ENCODE measurements around the gene DEPDC5. TPM values are rescaled to one million over a fixed set of nuclear protein-coding genes. Genes with fewer than 3 reads are reported as not detected.

Gene DEPDC5
- total RNA-seq, 1 experiment from 2014 or later: 13.7 TPM

- DNase-seq: no peak
- no peaks in the 10 kb centered on the region for H3K36me3 ChIP-seq (replicated peaks; ENCODE audit: control insufficient read depth, insufficient read depth, low read length)
- H3K27me3 ChIP-seq (ENCODE audit: control insufficient read depth, insufficient read depth, low read length): no peaks in the 10 kb centered on the region
- no peak overlapping the region for H3K4me3 ChIP-seq (ENCODE audit: insufficient read depth, low read depth, low read length)
Observed at GRCh38 chr22:31933816-31934482, 180.1 kb downstream of the DEPDC5 start.

- DNase-seq: no peak
- Histone ChIP-seq H3K4me3 (ENCODE audit: insufficient read depth, low read depth, low read length) (no peak overlapping the region), H3K36me3 (replicated peaks; ENCODE audit: control insufficient read depth, insufficient read depth, low read length) (no peaks in the 10 kb centered on the region), H3K27me3 (ENCODE audit: control insufficient read depth, insufficient read depth, low read length) (no peaks in the 10 kb centered on the region)
Observed at GRCh38 chr22:31935961-31936635, 182.3 kb downstream of the DEPDC5 start.

GRCh38 chr22:31937341-31937740, 183.5 kb downstream of the DEPDC5 start:
- DNase-seq: no peak
- Histone ChIP-seq H3K36me3 (replicated peaks; ENCODE audit: control insufficient read depth, insufficient read depth, low read length) (no peaks in the 10 kb centered on the region), H3K27me3 (ENCODE audit: control insufficient read depth, insufficient read depth, low read length) (no peaks in the 10 kb centered on the region), H3K4me3 (ENCODE audit: insufficient read depth, low read depth, low read length) (no peak overlapping the region)

DNA sequence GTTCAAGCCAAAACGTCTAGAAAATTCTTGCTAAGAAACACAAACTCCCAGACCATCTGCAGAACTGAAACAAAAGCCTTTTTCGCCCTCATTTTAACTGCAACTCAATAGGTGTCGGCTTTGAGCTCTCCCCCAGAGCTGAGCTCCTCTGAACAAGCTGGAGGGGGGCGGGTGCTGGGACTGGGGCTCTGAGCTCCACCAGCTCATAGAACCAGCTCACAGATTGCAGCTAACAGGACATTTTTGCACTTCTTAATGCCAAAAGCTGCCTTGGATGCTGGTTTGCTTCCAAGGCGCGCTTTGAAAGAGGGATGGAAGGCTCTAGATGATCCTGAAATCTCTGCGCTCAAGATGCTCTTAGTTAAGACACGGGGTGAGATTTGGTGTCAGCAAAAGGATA, 184.5 kb downstream of the DEPDC5 start:
- no peaks in the 10 kb centered on the region for H3K36me3 ChIP-seq (replicated peaks; ENCODE audit: control insufficient read depth, insufficient read depth, low read length)
- DNase-seq: no peak
- no peak overlapping the region for H3K4me3 ChIP-seq (ENCODE audit: insufficient read depth, low read depth, low read length)
- no peaks in the 10 kb centered on the region for H3K27me3 ChIP-seq (ENCODE audit: control insufficient read depth, insufficient read depth, low read length)

DNA sequence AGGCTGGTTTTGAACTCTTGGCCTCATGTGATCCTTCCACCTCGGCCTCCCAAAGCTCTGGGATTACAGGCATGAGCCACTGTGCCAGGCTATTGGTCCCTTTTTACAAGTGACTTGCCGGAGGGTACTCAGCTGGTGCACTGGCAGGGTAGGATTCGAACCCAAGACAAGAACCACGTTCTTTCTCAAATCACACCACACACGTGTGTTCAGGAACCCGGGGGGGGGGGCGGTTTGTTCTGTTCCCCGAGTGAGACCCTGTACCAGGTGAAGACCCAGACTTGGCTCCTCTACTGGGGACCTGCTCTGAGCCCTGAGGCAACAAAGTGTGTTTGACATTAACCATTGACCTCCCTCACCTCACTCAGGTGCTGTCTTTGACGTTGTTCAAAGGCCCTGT, 186.7 kb downstream of the DEPDC5 start:
- no peak for DNase-seq

GRCh38 chr22:31942091-31942490, 188.3 kb downstream of the DEPDC5 start:
- Histone ChIP-seq H3K27me3 (ENCODE audit: control insufficient read depth, insufficient read depth, low read length) (no peaks in the 10 kb centered on the region), H3K36me3 (replicated peaks; ENCODE audit: control insufficient read depth, insufficient read depth, low read length) (peaks cover 1% of the 10 kb centered on the region; the same call in 1 of the 2 replicates), H3K4me3 (ENCODE audit: insufficient read depth, low read depth, low read length) (no peak overlapping the region)
- DNase-seq: no peak

More for the DNA sequence above, 186.7 kb downstream of the DEPDC5 start:
- Histone ChIP-seq H3K36me3 (replicated peaks; ENCODE audit: control insufficient read depth, insufficient read depth, low read length) (no peaks in the 10 kb centered on the region), H3K4me3 (ENCODE audit: insufficient read depth, low read depth, low read length) (no peak overlapping the region), H3K27me3 (ENCODE audit: control insufficient read depth, insufficient read depth, low read length) (no peaks in the 10 kb centered on the region)

GRCh38 chr22:31943206-31943977, 189.6 kb downstream of the DEPDC5 start:
- no peaks in the 10 kb centered on the region for H3K27me3 ChIP-seq (ENCODE audit: control insufficient read depth, insufficient read depth, low read length)
- H3K4me3 ChIP-seq (ENCODE audit: insufficient read depth, low read depth, low read length): peak overlapping the region; percentile 51
- peak; percentile 36 for DNase-seq
- H3K36me3 ChIP-seq (replicated peaks; ENCODE audit: control insufficient read depth, insufficient read depth, low read length): peaks cover 3% of the 10 kb centered on the region

DNA sequence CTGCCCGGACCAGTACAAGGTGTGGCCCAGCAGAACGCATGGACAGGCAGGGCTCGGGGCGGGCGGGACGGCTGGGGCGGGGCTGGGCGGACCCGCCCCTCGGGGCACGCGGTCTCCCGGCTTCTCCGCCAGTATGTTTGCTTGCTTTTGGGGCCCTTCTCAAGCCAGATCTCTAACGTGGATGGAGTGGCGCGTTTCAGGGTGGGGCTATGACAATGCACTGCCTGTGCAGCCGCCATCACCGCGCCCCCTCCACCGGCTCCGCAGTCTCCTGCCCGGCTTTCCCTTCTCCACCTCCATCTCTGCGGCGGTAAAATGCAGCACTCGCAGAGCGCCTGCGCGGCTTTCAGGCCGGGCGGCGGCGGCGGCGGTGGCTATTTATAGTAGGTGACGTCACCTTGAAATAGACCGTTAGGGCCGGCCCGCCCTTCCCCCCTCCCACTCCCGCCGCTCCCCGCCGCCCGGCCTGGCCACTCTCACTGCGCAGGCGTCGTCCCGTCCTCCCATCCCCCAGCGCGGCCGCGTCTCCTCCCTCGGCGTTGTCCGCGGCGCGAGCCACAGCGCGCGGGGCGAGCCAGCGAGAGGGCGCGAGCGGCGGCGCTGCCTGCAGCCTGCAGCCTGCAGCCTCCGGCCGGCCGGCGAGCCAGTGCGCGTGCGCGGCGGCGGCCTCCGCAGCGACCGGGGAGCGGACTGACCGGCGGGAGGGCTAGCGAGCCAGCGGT, 190.3 kb downstream of the DEPDC5 start, which contains the start of gene YWHAH:
Gene YWHAH (plus strand): TSS at position 558 of the 722 bp plus-strand sequence. CDS start 199 bp downstream, outside the sequence.
- peaks cover 3% of the 10 kb centered on the region for H3K36me3 ChIP-seq (replicated peaks; ENCODE audit: control insufficient read depth, insufficient read depth, low read length)
- peak; percentile 99 for DNase-seq
- no peaks in the 10 kb centered on the region for H3K27me3 ChIP-seq (ENCODE audit: control insufficient read depth, insufficient read depth, low read length)
- peak within 1 kb of the TSS; percentile 84 for H3K4me3 ChIP-seq (ENCODE audit: insufficient read depth, low read depth, low read length)

DNA sequence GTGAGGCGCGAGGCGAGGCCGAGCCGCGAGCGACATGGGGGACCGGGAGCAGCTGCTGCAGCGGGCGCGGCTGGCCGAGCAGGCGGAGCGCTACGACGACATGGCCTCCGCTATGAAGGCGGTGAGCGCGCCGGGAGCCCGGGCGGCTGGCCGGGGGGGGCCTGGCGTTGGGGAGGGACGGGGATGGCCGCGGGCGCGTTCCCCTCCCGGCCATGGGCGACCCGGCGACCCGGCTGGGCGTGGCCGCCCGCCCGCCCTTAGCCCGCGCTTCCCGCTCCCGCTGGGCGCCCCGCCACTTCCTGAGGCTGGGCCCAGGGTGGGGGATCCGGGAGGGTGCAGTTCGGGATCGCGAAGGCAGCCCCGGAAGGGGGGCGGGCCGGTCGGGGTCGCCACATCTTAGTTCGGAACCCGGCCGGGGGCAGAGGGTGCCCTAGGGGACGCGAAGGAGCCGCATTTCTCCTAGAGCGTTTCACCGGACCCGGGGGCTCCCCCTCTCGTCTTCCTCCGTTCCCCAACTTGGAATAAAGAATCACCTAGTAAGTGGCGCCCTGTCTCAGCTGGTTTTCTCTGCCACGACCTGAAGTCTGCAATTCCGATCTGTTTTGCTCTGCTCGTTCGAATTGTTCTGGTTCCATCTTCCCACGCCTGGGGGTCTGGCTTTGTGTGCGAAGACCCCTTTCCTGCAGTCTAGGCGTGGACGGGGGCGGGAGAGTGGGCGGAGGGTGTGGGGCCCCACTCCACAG, 191.1 kb downstream of the DEPDC5 start:
- peak overlapping the region; percentile 84 for H3K4me3 ChIP-seq (ENCODE audit: insufficient read depth, low read depth, low read length)
- no peaks in the 10 kb centered on the region for H3K27me3 ChIP-seq (ENCODE audit: control insufficient read depth, insufficient read depth, low read length)
- DNase-seq: peak; percentile 84
- peaks cover 3% of the 10 kb centered on the region for H3K36me3 ChIP-seq (replicated peaks; ENCODE audit: control insufficient read depth, insufficient read depth, low read length)

- Histone ChIP-seq H3K27me3 (ENCODE audit: control insufficient read depth, insufficient read depth, low read length) (no peaks in the 10 kb centered on the region), H3K4me3 (ENCODE audit: insufficient read depth, low read depth, low read length) (peak overlapping the region; percentile 84), H3K36me3 (replicated peaks; ENCODE audit: control insufficient read depth, insufficient read depth, low read length) (peaks cover 6% of the 10 kb centered on the region)
- DNase-seq: peak; percentile 30
Observed at GRCh38 chr22:31945443-31945855, 191.6 kb downstream of the DEPDC5 start.

GRCh38 chr22:31945971-31946680, 192.3 kb downstream of the DEPDC5 start:
- Histone ChIP-seq H3K4me3 (ENCODE audit: insufficient read depth, low read depth, low read length) (peak overlapping the region; percentile 84), H3K36me3 (replicated peaks; ENCODE audit: control insufficient read depth, insufficient read depth, low read length) (peaks cover 9% of the 10 kb centered on the region), H3K27me3 (ENCODE audit: control insufficient read depth, insufficient read depth, low read length) (no peaks in the 10 kb centered on the region)
- DNase-seq: peak; percentile 46

DNA sequence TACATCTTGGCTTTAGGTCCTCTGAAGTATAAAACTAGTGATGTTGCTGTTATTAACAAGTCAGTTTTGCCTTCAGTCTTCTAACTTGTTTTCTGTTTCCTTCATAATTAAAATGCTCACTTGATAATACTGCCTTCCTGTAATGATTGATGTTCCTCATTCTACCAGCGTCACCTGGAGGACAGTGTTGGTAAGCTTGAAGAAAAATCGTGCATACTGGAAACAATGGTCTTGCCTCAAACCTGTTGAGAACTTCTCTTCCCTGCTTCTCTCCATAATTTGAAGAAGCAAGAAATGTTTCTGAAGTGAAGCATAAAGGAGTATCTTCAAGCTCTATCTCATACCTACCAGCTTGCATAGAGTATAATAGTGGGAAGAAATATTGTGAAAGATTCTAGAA, 193.5 kb downstream of the DEPDC5 start:
- DNase-seq: no peak
- Histone ChIP-seq H3K27me3 (ENCODE audit: control insufficient read depth, insufficient read depth, low read length) (no peaks in the 10 kb centered on the region), H3K4me3 (ENCODE audit: insufficient read depth, low read depth, low read length) (no peak overlapping the region), H3K36me3 (replicated peaks; ENCODE audit: control insufficient read depth, insufficient read depth, low read length) (peaks cover 9% of the 10 kb centered on the region)

DNA sequence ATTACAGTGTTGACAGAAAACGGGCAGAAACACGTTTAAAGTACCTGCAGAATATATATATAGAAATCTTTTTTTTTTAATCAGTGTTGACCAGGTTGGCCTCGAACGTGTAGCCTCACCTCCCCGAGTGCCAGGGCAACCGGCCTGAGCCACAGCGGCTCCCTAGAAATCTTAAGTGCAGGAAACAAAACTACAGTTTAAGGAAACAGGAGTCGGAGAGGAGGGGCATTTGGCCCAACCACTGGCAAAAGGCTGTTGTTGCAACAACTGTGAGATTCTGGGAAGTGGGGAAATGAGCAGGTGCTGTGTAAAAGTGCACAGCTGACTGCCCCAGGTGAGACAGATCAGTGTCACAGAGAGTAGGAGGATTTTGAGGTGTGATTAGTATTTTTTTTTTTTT, 194.2 kb downstream of the DEPDC5 start:
- H3K36me3 ChIP-seq (replicated peaks; ENCODE audit: control insufficient read depth, insufficient read depth, low read length): peaks cover 9% of the 10 kb centered on the region
- no peak for DNase-seq
- H3K4me3 ChIP-seq (ENCODE audit: insufficient read depth, low read depth, low read length): no peak overlapping the region
- H3K27me3 ChIP-seq (ENCODE audit: control insufficient read depth, insufficient read depth, low read length): no peaks in the 10 kb centered on the region

All from H7 (cell line).